Measurements from ENCODE around the gene BIRC7. TPM values are rescaled to one million over a fixed set of nuclear protein-coding genes. Genes with fewer than 3 reads are reported as not detected.
A peak's percentile ranks its signal among the peaks of the same experiment; 100 is the strongest.

BIRC7 gene
- total and polyA plus RNA-seq, 2 of the 4 experiments (the other 2 are of a cell fraction): not detected

DNA sequence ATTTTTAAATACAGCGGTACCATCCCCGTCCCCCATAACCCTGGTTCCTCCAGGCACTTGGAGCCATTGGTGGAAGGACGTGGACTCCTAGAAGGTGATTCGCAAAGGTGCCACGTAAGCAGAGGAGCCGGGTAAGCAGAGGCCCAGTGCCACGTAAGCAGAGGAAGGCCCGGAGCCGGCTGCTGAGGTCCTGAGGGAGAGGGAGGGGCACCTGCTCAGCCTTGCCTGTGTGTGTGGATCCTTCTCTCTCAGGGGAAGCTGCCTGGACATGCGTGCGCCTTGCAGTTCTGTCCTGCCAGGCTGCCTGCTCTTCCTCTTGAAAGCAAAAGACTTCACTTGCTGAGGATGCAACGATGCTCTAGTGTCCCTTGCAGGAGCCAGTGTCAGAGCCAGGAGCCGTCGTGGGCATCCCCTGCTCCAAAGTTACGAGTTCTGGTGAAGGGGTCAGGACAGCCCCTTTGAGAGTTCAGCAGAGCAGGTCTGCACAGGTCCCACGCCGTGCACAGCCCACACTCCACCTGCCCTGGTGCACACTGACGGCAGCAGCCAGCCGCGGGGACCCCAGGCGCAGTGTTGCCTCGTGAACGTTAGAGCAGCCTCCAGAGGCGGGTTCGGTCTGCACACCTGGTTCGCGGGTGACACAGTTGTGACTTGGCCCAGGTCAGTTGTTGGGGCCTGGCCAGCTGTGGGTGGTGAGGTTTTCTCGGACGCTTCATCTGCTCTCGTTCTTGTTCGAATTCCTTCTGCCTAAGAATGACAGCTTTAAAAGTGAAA lies 20.4 kb downstream of the BIRC7 start:
- no peak overlapping the region for H2BK5ac ChIP-seq (ENCODE audit: low read depth, low read length, poor library complexity, severe bottlenecking)
- no TSS peak for BruUV-seq (replicated peaks)
- no peak overlapping the region for H4K8ac ChIP-seq (ENCODE audit: low read depth in 2 of 2, low read length in 2 of 2)
- no peak overlapping the region for H3K4me3 ChIP-seq (ENCODE audit: insufficient read depth, low read depth, low read length)
- H3K4me2 ChIP-seq (ENCODE audit: low read depth, low read length): no peak overlapping the region
- ChIA-PET CTCF (interaction anchor here (1.7 kb wide), 1 partner anchor 33 kb away, joined by 5 read pairs; no protein-coding TSS in a partner anchor), POLR2A (ENCODE audit: unreplicated experiment) (no interaction called here)
- peak overlapping the region; percentile 3 for H2AFZ ChIP-seq (replicated peaks; ENCODE audit: low read length, poor library complexity)
- DNase-seq (no peak), ATAC-seq (ENCODE audit: low read depth) (no peak)
- no peaks in the 10 kb centered on the region for H3K9me1 ChIP-seq (ENCODE audit: insufficient read depth, low read length)
- H3K14ac ChIP-seq (replicated peaks; ENCODE audit: low read depth, low read length): no peak overlapping the region
- no peaks in the 10 kb centered on the region; the same call in 1 of the 2 replicates for H4K20me1 ChIP-seq (ENCODE audit: insufficient read depth, low read length)
- H3K4ac ChIP-seq (ENCODE audit: low read depth, low read length): no peak overlapping the region
- no peak overlapping the region for H2AK5ac ChIP-seq (ENCODE audit: low read depth, low read length)
- no peak overlapping the region for H2BK20ac ChIP-seq (ENCODE audit: low read depth, low read length)
- H2AK9ac ChIP-seq (replicated peaks; ENCODE audit: low read depth, low read length, poor library complexity): peak overlapping the region; percentile 19
- no peaks in the 10 kb centered on the region for H3K36me3 ChIP-seq (ENCODE audit: control insufficient read depth, insufficient read depth, low read length)
- H2BK15ac ChIP-seq (ENCODE audit: low read depth, low read length): no peak overlapping the region
- H3K23ac ChIP-seq (ENCODE audit: low read depth, low read length): no peak overlapping the region
- H2BK120ac ChIP-seq (ENCODE audit: low read depth, low read length): no peak overlapping the region
- H3K4me1 ChIP-seq (ENCODE audit: control insufficient read depth, insufficient read depth, low read length): no peaks in the 10 kb centered on the region
- H3K9me3 ChIP-seq (ENCODE audit: control insufficient read depth, insufficient read depth, low read length): peaks cover 2% of the 10 kb centered on the region; the same call in 1 of the 2 replicates
- H3K18ac ChIP-seq (ENCODE audit: low read depth, low read length): no peak overlapping the region
- H3K79me1 ChIP-seq (ENCODE audit: low read depth in 1 of 2, low read length in 2 of 2): no peaks in the 10 kb centered on the region
- intact Hi-C loops (cut with micrococcal nuclease) (no loop called here), in situ Hi-C loops (cut with MboI; ENCODE audit: low sequenced_read_pairs) (no loop called here), dilution Hi-C loops (cut with HindIII; ENCODE audit: low sequenced_read_pairs, unreplicated experiment) (no loop called here)
- H3K56ac ChIP-seq (ENCODE audit: extremely low read depth, insufficient read depth, low read length): no peak overlapping the region
- no peak overlapping the region for H3K9ac ChIP-seq (ENCODE audit: low read depth, low read length)
- H3K27ac ChIP-seq (ENCODE audit: insufficient read depth, low read length): no peak overlapping the region
- 81% methylated on average over 9 of the region's 31 CpGs; no CpG with 5 or more reads in 1 of the 2 experiments for WGBS, 2 experiments (ENCODE audit: extremely low coverage in 2 of 2, insufficient read length in 1 of 2)
- peaks cover 89% of the 10 kb centered on the region for H3K27me3 ChIP-seq (ENCODE audit: control insufficient read depth, insufficient read depth, low read length)
- no peak overlapping the region for H4K91ac ChIP-seq (ENCODE audit: insufficient read depth, low read depth, low read length)
- no peak overlapping the region for H4K5ac ChIP-seq (ENCODE audit: low read depth, low read length)
- TF ChIP-seq NFE2L2 (IDR thresholded peaks at IDR 0.05; ENCODE audit: low read depth, low read length): no peak
- TF ChIP-seq, protein P1, sequence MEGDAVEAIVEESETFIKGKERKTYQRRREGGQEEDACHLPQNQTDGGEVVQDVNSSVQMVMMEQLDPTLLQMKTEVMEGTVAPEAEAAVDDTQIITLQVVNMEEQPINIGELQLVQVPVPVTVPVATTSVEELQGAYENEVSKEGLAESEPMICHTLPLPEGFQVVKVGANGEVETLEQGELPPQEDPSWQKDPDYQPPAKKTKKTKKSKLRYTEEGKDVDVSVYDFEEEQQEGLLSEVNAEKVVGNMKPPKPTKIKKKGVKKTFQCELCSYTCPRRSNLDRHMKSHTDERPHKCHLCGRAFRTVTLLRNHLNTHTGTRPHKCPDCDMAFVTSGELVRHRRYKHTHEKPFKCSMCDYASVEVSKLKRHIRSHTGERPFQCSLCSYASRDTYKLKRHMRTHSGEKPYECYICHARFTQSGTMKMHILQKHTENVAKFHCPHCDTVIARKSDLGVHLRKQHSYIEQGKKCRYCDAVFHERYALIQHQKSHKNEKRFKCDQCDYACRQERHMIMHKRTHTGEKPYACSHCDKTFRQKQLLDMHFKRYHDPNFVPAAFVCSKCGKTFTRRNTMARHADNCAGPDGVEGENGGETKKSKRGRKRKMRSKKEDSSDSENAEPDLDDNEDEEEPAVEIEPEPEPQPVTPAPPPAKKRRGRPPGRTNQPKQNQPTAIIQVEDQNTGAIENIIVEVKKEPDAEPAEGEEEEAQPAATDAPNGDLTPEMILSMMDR (conservative IDR thresholded peaks at IDR 0.05; ENCODE audit: low read depth, low read length): no peak
- TF ChIP-seq CHD1 (IDR thresholded peaks at IDR 0.05; ENCODE audit: low read depth, low read length): no peak
- TF ChIP-seq CEBPB (IDR thresholded peaks at IDR 0.05; ENCODE audit: low read depth, low read length): no peak
- no peak for TF ChIP-seq POLR2A (IDR thresholded peaks at IDR 0.05; ENCODE audit: low read depth, low read length)
- TF ChIP-seq MAZ (IDR thresholded peaks at IDR 0.05; ENCODE audit: borderline replicate concordance, low read depth, low read length): no peak
- TF ChIP-seq MAFK (IDR thresholded peaks at IDR 0.05; ENCODE audit: low read depth, low read length): no peak
- no peak for TF ChIP-seq RAD21 (IDR thresholded peaks at IDR 0.05; ENCODE audit: low read length)
- TF ChIP-seq RFX5 (IDR thresholded peaks at IDR 0.05; ENCODE audit: low read depth, low read length): no peak
- TF ChIP-seq FOS (IDR thresholded peaks at IDR 0.05; ENCODE audit: low read depth, low read length): no peak
- TF ChIP-seq, protein P2, sequence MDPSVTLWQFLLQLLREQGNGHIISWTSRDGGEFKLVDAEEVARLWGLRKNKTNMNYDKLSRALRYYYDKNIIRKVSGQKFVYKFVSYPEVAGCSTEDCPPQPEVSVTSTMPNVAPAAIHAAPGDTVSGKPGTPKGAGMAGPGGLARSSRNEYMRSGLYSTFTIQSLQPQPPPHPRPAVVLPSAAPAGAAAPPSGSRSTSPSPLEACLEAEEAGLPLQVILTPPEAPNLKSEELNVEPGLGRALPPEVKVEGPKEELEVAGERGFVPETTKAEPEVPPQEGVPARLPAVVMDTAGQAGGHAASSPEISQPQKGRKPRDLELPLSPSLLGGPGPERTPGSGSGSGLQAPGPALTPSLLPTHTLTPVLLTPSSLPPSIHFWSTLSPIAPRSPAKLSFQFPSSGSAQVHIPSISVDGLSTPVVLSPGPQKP (IDR thresholded peaks at IDR 0.05; ENCODE audit: borderline replicate concordance, low read depth, low read length): no peak
- TF ChIP-seq, protein P3, sequence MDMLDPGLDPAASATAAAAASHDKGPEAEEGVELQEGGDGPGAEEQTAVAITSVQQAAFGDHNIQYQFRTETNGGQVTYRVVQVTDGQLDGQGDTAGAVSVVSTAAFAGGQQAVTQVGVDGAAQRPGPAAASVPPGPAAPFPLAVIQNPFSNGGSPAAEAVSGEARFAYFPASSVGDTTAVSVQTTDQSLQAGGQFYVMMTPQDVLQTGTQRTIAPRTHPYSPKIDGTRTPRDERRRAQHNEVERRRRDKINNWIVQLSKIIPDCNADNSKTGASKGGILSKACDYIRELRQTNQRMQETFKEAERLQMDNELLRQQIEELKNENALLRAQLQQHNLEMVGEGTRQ (IDR thresholded peaks at IDR 0.05; ENCODE audit: low read depth, low read length): no peak
- no peak for TF ChIP-seq SMC3 (IDR thresholded peaks at IDR 0.05; ENCODE audit: low read depth, low read length)
- TF ChIP-seq BHLHE40 (IDR thresholded peaks at IDR 0.05; ENCODE audit: low read depth, low read length): no peak
- no peak for TF ChIP-seq MXI1 (IDR thresholded peaks at IDR 0.05; ENCODE audit: borderline replicate concordance, low read depth, low read length)

All from IMR-90 (cell line).